ENCODE results near the gene EVI2A. TPM values are rescaled to one million over a fixed set of nuclear protein-coding genes. Genes with fewer than 3 reads are reported as not detected.

The EVI2A gene
- total RNA-seq, 1 experiment from 2014 or later, result not detected

DNA sequence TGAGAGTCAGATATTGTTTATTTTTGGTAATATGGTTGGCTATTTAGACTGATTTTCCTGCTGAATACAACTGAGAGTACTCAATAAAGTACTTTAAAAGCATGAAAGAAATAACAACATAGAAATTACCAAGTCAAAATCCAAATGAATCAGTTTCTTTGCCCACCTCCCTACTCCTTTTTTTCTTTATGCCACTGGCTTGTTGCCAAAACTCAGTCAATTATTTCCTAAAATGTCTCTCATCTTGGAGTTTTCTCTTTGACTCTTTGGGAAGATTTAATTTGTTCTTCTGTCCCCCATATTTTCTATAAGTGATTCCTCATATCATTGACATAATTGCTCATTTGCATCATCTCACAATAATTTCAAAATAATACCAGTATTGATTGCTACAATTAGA is 21.8 kb downstream of the EVI2A start:
- POLR2A ChIA-PET (ENCODE audit: unreplicated experiment), result no interaction called here
- H3K4me1 ChIP-seq (replicated peaks; ENCODE audit: insufficient read depth), result no peaks in the 10 kb centered on the region
- no peaks in the 10 kb centered on the region for H3K79me2 ChIP-seq (ENCODE audit: low read depth)
- no peak for TF ChIP-seq EZH2 (IDR thresholded peaks at IDR 0.05; ENCODE audit: low read depth)
- TF ChIP-seq, protein P1, sequence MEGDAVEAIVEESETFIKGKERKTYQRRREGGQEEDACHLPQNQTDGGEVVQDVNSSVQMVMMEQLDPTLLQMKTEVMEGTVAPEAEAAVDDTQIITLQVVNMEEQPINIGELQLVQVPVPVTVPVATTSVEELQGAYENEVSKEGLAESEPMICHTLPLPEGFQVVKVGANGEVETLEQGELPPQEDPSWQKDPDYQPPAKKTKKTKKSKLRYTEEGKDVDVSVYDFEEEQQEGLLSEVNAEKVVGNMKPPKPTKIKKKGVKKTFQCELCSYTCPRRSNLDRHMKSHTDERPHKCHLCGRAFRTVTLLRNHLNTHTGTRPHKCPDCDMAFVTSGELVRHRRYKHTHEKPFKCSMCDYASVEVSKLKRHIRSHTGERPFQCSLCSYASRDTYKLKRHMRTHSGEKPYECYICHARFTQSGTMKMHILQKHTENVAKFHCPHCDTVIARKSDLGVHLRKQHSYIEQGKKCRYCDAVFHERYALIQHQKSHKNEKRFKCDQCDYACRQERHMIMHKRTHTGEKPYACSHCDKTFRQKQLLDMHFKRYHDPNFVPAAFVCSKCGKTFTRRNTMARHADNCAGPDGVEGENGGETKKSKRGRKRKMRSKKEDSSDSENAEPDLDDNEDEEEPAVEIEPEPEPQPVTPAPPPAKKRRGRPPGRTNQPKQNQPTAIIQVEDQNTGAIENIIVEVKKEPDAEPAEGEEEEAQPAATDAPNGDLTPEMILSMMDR (conservative IDR thresholded peaks at IDR 0.05), result no peak
- H3K27me3 ChIP-seq (ENCODE audit: insufficient read depth, low read depth), result no peaks in the 10 kb centered on the region
- H3K36me3 ChIP-seq (ENCODE audit: low read depth), result no peaks in the 10 kb centered on the region
- intact Hi-C loops (cut with micrococcal nuclease; ENCODE audit: unreplicated experiment), result no loop called here
- peaks cover 3% of the 10 kb centered on the region; the same call in 1 of the 2 replicates for H3F3A ChIP-seq (ENCODE audit: insufficient read depth, low read depth)
- H3K4me3 ChIP-seq, result no peak overlapping the region
- no peak for DNase-seq
- CTCF ChIA-PET, result no interaction called here
- no peaks in the 10 kb centered on the region for H3K9me2 ChIP-seq (ENCODE audit: insufficient read depth)
- 0 out of 2 replicates have a peak, but pooled peaks cover 5% of the 10 kb centered on the region for H4K20me1 ChIP-seq (ENCODE audit: insufficient read depth)
- H3K9me3 ChIP-seq (ENCODE audit: insufficient read depth, low read depth), result no peaks in the 10 kb centered on the region
- no peak overlapping the region for H2AFZ ChIP-seq
- no peak overlapping the region for H3K27ac ChIP-seq
- H3K4me2 ChIP-seq, result no peak overlapping the region
- BruUV-seq (replicated peaks), result no TSS peak

- BruUV-seq (replicated peaks), result no TSS peak
- no peak for DNase-seq
- intact Hi-C loops (cut with micrococcal nuclease; ENCODE audit: unreplicated experiment), result no loop called here
These were observed 24.3 kb downstream of the EVI2A start, which contains the start of gene OMG for GRCh38 chr17:31297090-31297489. OMG (minus strand) TSS chr17:31297239; CDS start chr17:31296331, 908 bp downstream.

DNA sequence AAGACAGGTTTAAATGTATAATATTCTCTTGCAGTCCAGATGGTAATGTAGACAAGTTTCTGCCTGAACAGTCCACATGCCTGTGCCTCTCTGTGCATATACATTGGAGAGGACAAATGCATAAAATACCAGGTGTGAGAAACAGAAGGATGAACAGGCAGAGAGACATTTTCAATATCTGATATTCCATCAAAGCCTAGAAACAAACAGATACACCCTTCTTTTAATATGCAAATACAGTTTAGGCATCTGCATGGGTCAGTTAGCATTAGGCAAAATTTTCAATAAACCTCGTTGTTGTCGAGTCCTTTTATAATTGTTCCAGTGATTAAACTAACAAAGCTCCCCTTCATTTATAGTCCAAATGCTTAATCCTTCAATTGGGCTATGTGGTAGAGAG is 25.3 kb downstream of the EVI2A start:
- TF ChIP-seq EZH2 (IDR thresholded peaks at IDR 0.05; ENCODE audit: low read depth), result no peak
- TF ChIP-seq, protein P1 (conservative IDR thresholded peaks at IDR 0.05), result no peak
- peaks cover 3% of the 10 kb centered on the region; the same call in 1 of the 2 replicates for H3F3A ChIP-seq (ENCODE audit: insufficient read depth, low read depth)
- POLR2A ChIA-PET (ENCODE audit: unreplicated experiment), result no interaction called here
- no peak overlapping the region for H3K4me2 ChIP-seq
- H3K27ac ChIP-seq, result no peak overlapping the region
- DNase-seq, result no peak
- no peaks in the 10 kb centered on the region for H3K79me2 ChIP-seq (ENCODE audit: low read depth)
- H3K4me3 ChIP-seq, result no peak overlapping the region
- no peaks in the 10 kb centered on the region for H3K36me3 ChIP-seq (ENCODE audit: low read depth)
- no peaks in the 10 kb centered on the region for H3K9me3 ChIP-seq (ENCODE audit: insufficient read depth, low read depth)
- no peak overlapping the region for H2AFZ ChIP-seq
- no peaks in the 10 kb centered on the region for H3K27me3 ChIP-seq (ENCODE audit: insufficient read depth, low read depth)
- H3K9me2 ChIP-seq (ENCODE audit: insufficient read depth), result no peaks in the 10 kb centered on the region
- H4K20me1 ChIP-seq (ENCODE audit: insufficient read depth), result 0 out of 2 replicates have a peak, but pooled peaks cover 5% of the 10 kb centered on the region
- intact Hi-C loops (cut with micrococcal nuclease; ENCODE audit: unreplicated experiment), result no loop called here
- CTCF ChIA-PET, result no interaction called here
- H3K4me1 ChIP-seq (replicated peaks; ENCODE audit: insufficient read depth), result no peaks in the 10 kb centered on the region
- no TSS peak for BruUV-seq (replicated peaks)

More at GRCh38 chr17:31297090-31297489, 24.3 kb downstream of the EVI2A start, which contains the start of gene OMG:
- Histone ChIP-seq H3K79me2 (ENCODE audit: low read depth) (no peaks in the 10 kb centered on the region), H2AFZ (no peak within 1 kb of the TSS), H3K9me2 (ENCODE audit: insufficient read depth) (no peaks in the 10 kb centered on the region), H3K9me3 (ENCODE audit: insufficient read depth, low read depth) (no peaks in the 10 kb centered on the region), H3K4me2 (no peak within 1 kb of the TSS), H3K36me3 (ENCODE audit: low read depth) (no peaks in the 10 kb centered on the region), H3K27ac (no peak within 1 kb of the TSS), H3K4me3 (no peak within 1 kb of the TSS), H3F3A (ENCODE audit: insufficient read depth, low read depth) (peaks cover 3% of the 10 kb centered on the region; the same call in 1 of the 2 replicates), H4K20me1 (ENCODE audit: insufficient read depth) (0 out of 2 replicates have a peak, but pooled peaks cover 5% of the 10 kb centered on the region), H3K27me3 (ENCODE audit: insufficient read depth, low read depth) (no peaks in the 10 kb centered on the region), H3K4me1 (replicated peaks; ENCODE audit: insufficient read depth) (no peaks in the 10 kb centered on the region)
- POLR2A ChIA-PET (ENCODE audit: unreplicated experiment), result no interaction called here
- TF ChIP-seq, protein P1 (conservative IDR thresholded peaks at IDR 0.05), result no peak
- TF ChIP-seq EZH2 (IDR thresholded peaks at IDR 0.05; ENCODE audit: low read depth), result no peak
- CTCF ChIA-PET, result no interaction called here
